NCI-H128 (cell line): ENCODE measurements around the gene LMAN1L.
"Not testable (repeated sequence)": the region's sequence is repeated elsewhere in the genome, so short reads cannot be mapped to it uniquely, and the experiment has no call there.

Source experiments
- DNase-seq: peaks from one replicate; lab custom pipeline; 2025; ENCODE audit not compliant: unreplicated experiment; lab: John Stamatoyannopoulos, UW

The LMAN1L gene

GRCh38 chr15:74782259-74783071 lies 30.2 kb upstream of the LMAN1L start:
- DNase-seq = no peak

GRCh38 chr15:74783072-74783807 lies 29.4 kb upstream of the LMAN1L start:
- no peak for DNase-seq

- DNase-seq = no peak
These were observed 28.8 kb upstream of the LMAN1L start for GRCh38 chr15:74783808-74784175.

- no peak for DNase-seq
These were observed 28.0 kb upstream of the LMAN1L start for GRCh38 chr15:74784426-74785193.

- no peak for DNase-seq
These were observed 27.2 kb upstream of the LMAN1L start for GRCh38 chr15:74785194-74786032.

- DNase-seq = not testable (repeated sequence)
These were observed 26.6 kb upstream of the LMAN1L start for GRCh38 chr15:74786081-74786480.

- no peak for DNase-seq
These were observed 26.0 kb upstream of the LMAN1L start for GRCh38 chr15:74786551-74787165.

GRCh38 chr15:74787251-74788041 lies 25.2 kb upstream of the LMAN1L start:
- DNase-seq = no peak

- DNase-seq = no peak
These were observed 24.5 kb upstream of the LMAN1L start for GRCh38 chr15:74788042-74788682.

- no peak for DNase-seq
These were observed 23.9 kb upstream of the LMAN1L start for GRCh38 chr15:74788683-74789151.

- DNase-seq = no peak
These were observed 23.4 kb upstream of the LMAN1L start for GRCh38 chr15:74789171-74789631.

- DNase-seq = no peak
These were observed 22.9 kb upstream of the LMAN1L start for GRCh38 chr15:74789741-74790079.

GRCh38 chr15:74790080-74790916 lies 22.3 kb upstream of the LMAN1L start:
- DNase-seq = no peak

- DNase-seq = no peak
These were observed 21.6 kb upstream of the LMAN1L start for GRCh38 chr15:74791007-74791406.

GRCh38 chr15:74791667-74792066 lies 21.0 kb upstream of the LMAN1L start:
- no peak for DNase-seq

- DNase-seq = no peak
These were observed 20.2 kb upstream of the LMAN1L start for GRCh38 chr15:74792227-74793016.
